GM12878 (cell line): ENCODE results near the gene PLEKHN1. TPM values are rescaled to one million over a fixed set of nuclear protein-coding genes. Genes with fewer than 3 reads are reported as not detected.

Experiments
- ASH2L ChIP-seq: fragments of 300-600, 200-600 bp; sonication (generic); IDR thresholded peaks from 2 replicates; pipeline ENCODE4 v1.6.1; 2017; ENCODE audit warnings: low read depth, mild to moderate bottlenecking, borderline replicate concordance
- BHLHE40 ChIP-seq, 2 experiments: fragments of 450-650 bp in 1 of 2; IDR thresholded peaks; 2 replicates each; pipeline ENCODE4 v1.6.1; 2011 to 2017; ENCODE audit warnings: low read depth in 2 of 2, borderline replicate concordance in 1 of 2, improper control_type of control experiment in 1 of 2, low read length in 1 of 2, mild to moderate bottlenecking in 1 of 2
- BMI1 ChIP-seq: fragments of 450-650 bp; IDR thresholded peaks from 2 replicates; pipeline ENCODE4 v1.6.1; 2016; ENCODE audit warnings: mild to moderate bottlenecking, moderate library complexity, borderline replicate concordance
- CHD2 ChIP-seq: IDR thresholded peaks from 2 replicates; pipeline ENCODE4 v1.6.1; 2011; ENCODE audit warnings: low read depth, low read length, improper control_type of control experiment, borderline replicate concordance
- CREB1 ChIP-seq: IDR thresholded peaks from 2 replicates; pipeline ENCODE4 v1.6.1; 2012; ENCODE audit warnings: low read depth, mild to moderate bottlenecking, inconsistent platforms
- ETV6 ChIP-seq, 2 experiments: fragments of 450-650 bp in 1 of 2; IDR thresholded peaks in 1 of 2; conservative IDR thresholded peaks in 1 of 2; 2 replicates each; pipeline ENCODE4 v1.6.1; 2014; ENCODE audit warnings: antibody characterized with exemption in 1 of 2, borderline replicate concordance in 1 of 2, low read depth in 1 of 2, mild to moderate bottlenecking in 1 of 2, moderate library complexity in 1 of 2
- FOXK2 ChIP-seq: fragments of 450-650 bp; IDR thresholded peaks from 2 replicates; pipeline ENCODE4 v1.6.1; 2017; ENCODE audit warnings: mild to moderate bottlenecking, moderate library complexity
- IRF4 ChIP-seq: IDR thresholded peaks from 2 replicates; pipeline ENCODE4 v1.6.1; 2011; ENCODE audit warnings: low read depth, low read length
- JUNB ChIP-seq: IDR thresholded peaks from 2 replicates; pipeline ENCODE4 v1.6.1; 2016; ENCODE audit warnings: antibody characterized with exemption, mild to moderate bottlenecking
- MEF2A ChIP-seq: IDR thresholded peaks from 2 replicates; pipeline ENCODE4 v1.6.1; 2011; ENCODE audit warnings: low read depth, mild to moderate bottlenecking, low read length, moderate library complexity; ENCODE audit not compliant: insufficient read depth
- MEF2B ChIP-seq: fragments of 450-650 bp; IDR thresholded peaks from 2 replicates; pipeline ENCODE4 v1.6.1; 2018; ENCODE audit warnings: mild to moderate bottlenecking, moderate library complexity; ENCODE audit not compliant: partially characterized antibody, poor library complexity, severe bottlenecking
- MTA3 ChIP-seq: IDR thresholded peaks from 2 replicates; pipeline ENCODE4 v1.6.1; 2012; ENCODE audit warnings: low read length, inconsistent platforms, borderline replicate concordance
- MYC ChIP-seq: IDR thresholded peaks from 2 replicates; pipeline ENCODE4 v1.6.1; 2011; ENCODE audit warnings: mild to moderate bottlenecking, low read length, moderate library complexity, inconsistent platforms; ENCODE audit not compliant: insufficient read depth, insufficient replicate concordance, insufficient read length, severe bottlenecking
- NR2C1 ChIP-seq: fragments of 450-650 bp; IDR thresholded peaks from 2 replicates; pipeline ENCODE4 v1.6.1; 2017; ENCODE audit warnings: antibody characterized with exemption, mild to moderate bottlenecking, moderate library complexity
- NR2F1 ChIP-seq: fragments of 450-650 bp; conservative IDR thresholded peaks from 2 replicates; pipeline ENCODE4 v1.6.1; 2017; ENCODE audit warnings: mild to moderate bottlenecking
- NRF1 ChIP-seq: conservative IDR thresholded peaks from 2 replicates; pipeline ENCODE4 v1.6.1; 2011; ENCODE audit warnings: mild to moderate bottlenecking, low read depth, low read length, improper control_type of control experiment
- POU2F2 ChIP-seq: IDR thresholded peaks from 3 replicates; pipeline ENCODE4 v1.6.1; 2011; ENCODE audit warnings: low read depth, mild to moderate bottlenecking, low read length, borderline replicate concordance
- RCOR1 ChIP-seq: conservative IDR thresholded peaks from 2 replicates; pipeline ENCODE4 v1.6.1; 2012; ENCODE audit warnings: low read depth, low read length, improper control_type of control experiment
- SREBF1 ChIP-seq: IDR thresholded peaks from 2 replicates; pipeline ENCODE4 v1.6.1; 2012; ENCODE audit warnings: mild to moderate bottlenecking, low read length
- SRF ChIP-seq, 2 experiments: IDR thresholded peaks; 2 replicates each; pipeline ENCODE4 v1.6.1; 2011; ENCODE audit warnings: low read depth in 2 of 2, low read length in 2 of 2, mild to moderate bottlenecking in 1 of 2, moderate library complexity in 1 of 2
- TBL1XR1 ChIP-seq: IDR thresholded peaks from 2 replicates; pipeline ENCODE4 v1.6.1; 2012; ENCODE audit warnings: low read depth, low read length, improper control_type of control experiment
- ZNF207 ChIP-seq: fragments of 450-650 bp; IDR thresholded peaks from 2 replicates; pipeline ENCODE4 v1.6.1; 2014; ENCODE audit warnings: antibody characterized with exemption, mild to moderate bottlenecking, borderline replicate concordance
- ZNF274 ChIP-seq: IDR thresholded peaks from one replicate; pipeline ENCODE4 v1.8.0; 2011; ENCODE audit not compliant: insufficient read length, insufficient read depth
- polyA plus RNA-seq, 11 experiments: library from polyadenylated mRNA; depleted of rRNA in 4 of 11; unstranded in 6 of 11; stranded (reverse) in 5 of 11; fragments of >200 nt; fragmentation: Nextera tagmentation in 4 of 11; fragmentation: Illumina TruSeq in 1 of 11; extraction: Ambion mirVana in 4 of 11; extraction: Trizol in 1 of 11; gene quantifications; 1 replicate in 1 of 11; 2 replicates in 10 of 11; pipeline versions ENCODE4 v1.2.1 to v1.2.3, GENCODE V29; 2011 to 2016; ENCODE audit warnings: inconsistent platforms in 2 of 11, missing spikeins in 2 of 11, low read depth in 1 of 11
- total RNA-seq, 4 experiments: library from RNA; depleted of rRNA in 3 of 4; stranded (reverse); fragments of >200 nt in 3 of 4; fragmentation: Illumina TruSeq in 1 of 4; extraction: Trizol in 1 of 4; gene quantifications; 2 replicates each; pipeline versions ENCODE4 v1.2.1 to v1.2.3, GENCODE V29; 2013 to 2021
- TF ChIP-seq, protein P1 (sequence below): fragments of 450-650 bp; IDR thresholded peaks from 2 replicates; pipeline ENCODE4 v1.6.1; 2017; ENCODE audit warnings: mild to moderate bottlenecking, low read depth, inconsistent platforms; ENCODE audit not compliant: poor library complexity, severe bottlenecking
- TF ChIP-seq, protein P2 (sequence below): IDR thresholded peaks from 2 replicates; pipeline ENCODE4 v1.6.1; 2011; ENCODE audit warnings: low read depth, mild to moderate bottlenecking, low read length, moderate library complexity, borderline replicate concordance; ENCODE audit errors: extremely low read depth
- TF ChIP-seq, protein P3 (sequence below), 3 experiments: IDR thresholded peaks in 2 of 3; conservative IDR thresholded peaks in 1 of 3; 2 replicates each; pipeline ENCODE4 v1.5.1; 2011; ENCODE audit warnings: low read depth in 3 of 3, low read length in 3 of 3, mild to moderate bottlenecking in 3 of 3, control low read depth in 2 of 3, moderate library complexity in 2 of 3, inconsistent platforms in 1 of 3, mixed read lengths in 1 of 3; ENCODE audit not compliant: control insufficient read depth in 2 of 3, insufficient read depth in 1 of 3; ENCODE audit errors: extremely low read depth in 1 of 3

Gene PLEKHN1
- total and polyA plus RNA-seq, 10 of the 15 experiments (the other 5 are each of a cell fraction or from before 2014, with no cell fraction given), result 0.04 to 0.26 (median 0.18) TPM; not detected in 6

DNA sequence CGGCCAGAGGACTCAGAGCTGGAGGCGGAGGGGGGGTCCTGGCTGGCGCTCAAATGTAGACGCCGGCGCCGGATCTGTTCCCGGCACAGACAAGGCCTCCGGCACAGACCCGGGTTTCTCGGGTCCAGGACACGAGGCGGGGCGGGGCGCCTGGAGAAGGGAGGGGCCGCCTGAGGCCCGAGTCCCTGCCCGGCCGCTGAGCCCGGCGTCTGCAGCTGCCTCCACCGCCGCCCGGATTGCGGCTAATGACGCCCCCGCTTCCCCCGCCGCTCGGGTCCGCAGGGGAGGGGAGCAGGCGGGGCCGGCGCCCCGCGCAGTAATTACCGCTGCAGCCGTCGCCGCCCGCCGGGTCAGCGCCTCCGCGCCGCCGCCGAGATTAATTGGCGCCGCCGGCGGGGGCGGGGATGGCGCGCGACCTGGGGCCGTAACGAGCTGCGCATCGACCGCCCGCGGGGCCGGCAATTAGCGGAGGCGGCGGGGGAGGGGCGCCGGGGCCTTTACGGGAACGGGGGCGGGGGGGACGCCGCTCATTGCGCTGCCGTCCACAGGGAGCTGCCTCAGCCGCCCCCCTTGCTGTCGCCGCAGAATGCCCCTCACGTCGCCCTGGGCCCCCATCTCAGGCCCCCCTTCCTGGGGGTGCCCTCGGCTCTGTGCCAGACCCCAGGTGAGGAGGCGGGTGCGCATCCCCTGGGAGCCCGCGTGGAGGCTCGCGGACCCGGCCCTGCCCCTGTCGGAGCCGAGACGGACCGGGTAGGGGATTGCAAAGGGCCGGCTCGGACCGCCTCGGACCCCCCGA is 24.5 kb upstream of the PLEKHN1 start (continued):
- TF ChIP-seq ETV6 (conservative IDR thresholded peaks at IDR 0.05 in 1 of 2, IDR thresholded peaks at IDR 0.05 in 1 of 2; ENCODE audit: borderline replicate concordance in 1 of 2, low read depth in 1 of 2) (no peak), IRF4 (no peak), TBL1XR1 (no peak), NRF1 (no peak), ZNF274 (no peak), POU2F2 (no peak), MEF2B (no peak), MTA3 (no peak), SRF (IDR thresholded peaks at IDR 0.05; ENCODE audit: low read depth in 2 of 2, low read length in 2 of 2) (no peak), CHD2 (no peak), RCOR1 (no peak), CREB1 (no peak), NR2C1 (no peak), MYC (no peak), MEF2A (no peak), BHLHE40 (IDR thresholded peaks at IDR 0.05; ENCODE audit: borderline replicate concordance in 1 of 2, low read depth in 2 of 2, low read length in 1 of 2) (peak in 1 of 2 experiments; percentile 46; a peak in 2 of 4 replicates), BMI1 (no peak), ASH2L (no peak), FOXK2 (no peak), ZNF207 (no peak), JUNB (no peak), NR2F1 (0 out of 2 replicates have a peak, but pooled peaks have one; percentile 30), SREBF1 (no peak)
- TF ChIP-seq, protein P1, sequence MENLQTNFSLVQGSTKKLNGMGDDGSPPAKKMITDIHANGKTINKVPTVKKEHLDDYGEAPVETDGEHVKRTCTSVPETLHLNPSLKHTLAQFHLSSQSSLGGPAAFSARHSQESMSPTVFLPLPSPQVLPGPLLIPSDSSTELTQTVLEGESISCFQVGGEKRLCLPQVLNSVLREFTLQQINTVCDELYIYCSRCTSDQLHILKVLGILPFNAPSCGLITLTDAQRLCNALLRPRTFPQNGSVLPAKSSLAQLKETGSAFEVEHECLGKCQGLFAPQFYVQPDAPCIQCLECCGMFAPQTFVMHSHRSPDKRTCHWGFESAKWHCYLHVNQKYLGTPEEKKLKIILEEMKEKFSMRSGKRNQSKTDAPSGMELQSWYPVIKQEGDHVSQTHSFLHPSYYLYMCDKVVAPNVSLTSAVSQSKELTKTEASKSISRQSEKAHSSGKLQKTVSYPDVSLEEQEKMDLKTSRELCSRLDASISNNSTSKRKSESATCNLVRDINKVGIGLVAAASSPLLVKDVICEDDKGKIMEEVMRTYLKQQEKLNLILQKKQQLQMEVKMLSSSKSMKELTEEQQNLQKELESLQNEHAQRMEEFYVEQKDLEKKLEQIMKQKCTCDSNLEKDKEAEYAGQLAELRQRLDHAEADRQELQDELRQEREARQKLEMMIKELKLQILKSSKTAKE, result no peak
- TF ChIP-seq, protein P2, sequence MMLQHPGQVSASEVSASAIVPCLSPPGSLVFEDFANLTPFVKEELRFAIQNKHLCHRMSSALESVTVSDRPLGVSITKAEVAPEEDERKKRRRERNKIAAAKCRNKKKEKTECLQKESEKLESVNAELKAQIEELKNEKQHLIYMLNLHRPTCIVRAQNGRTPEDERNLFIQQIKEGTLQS, result no peak
- TF ChIP-seq, protein P3, sequence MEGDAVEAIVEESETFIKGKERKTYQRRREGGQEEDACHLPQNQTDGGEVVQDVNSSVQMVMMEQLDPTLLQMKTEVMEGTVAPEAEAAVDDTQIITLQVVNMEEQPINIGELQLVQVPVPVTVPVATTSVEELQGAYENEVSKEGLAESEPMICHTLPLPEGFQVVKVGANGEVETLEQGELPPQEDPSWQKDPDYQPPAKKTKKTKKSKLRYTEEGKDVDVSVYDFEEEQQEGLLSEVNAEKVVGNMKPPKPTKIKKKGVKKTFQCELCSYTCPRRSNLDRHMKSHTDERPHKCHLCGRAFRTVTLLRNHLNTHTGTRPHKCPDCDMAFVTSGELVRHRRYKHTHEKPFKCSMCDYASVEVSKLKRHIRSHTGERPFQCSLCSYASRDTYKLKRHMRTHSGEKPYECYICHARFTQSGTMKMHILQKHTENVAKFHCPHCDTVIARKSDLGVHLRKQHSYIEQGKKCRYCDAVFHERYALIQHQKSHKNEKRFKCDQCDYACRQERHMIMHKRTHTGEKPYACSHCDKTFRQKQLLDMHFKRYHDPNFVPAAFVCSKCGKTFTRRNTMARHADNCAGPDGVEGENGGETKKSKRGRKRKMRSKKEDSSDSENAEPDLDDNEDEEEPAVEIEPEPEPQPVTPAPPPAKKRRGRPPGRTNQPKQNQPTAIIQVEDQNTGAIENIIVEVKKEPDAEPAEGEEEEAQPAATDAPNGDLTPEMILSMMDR (IDR thresholded peaks at IDR 0.05 in 2 of 3, conservative IDR thresholded peaks at IDR 0.05 in 1 of 3; ENCODE audit: control insufficient read depth in 2 of 3, extremely low read depth in 1 of 3, insufficient read depth in 1 of 3, low read depth in 3 of 3, low read length in 3 of 3), result no peak
